DOHH2 (cell line): Measurements from ENCODE around the gene SLC6A1.

Experiments
- H3F3A ChIP-seq: fragments of 200-600 bp; sonication (generic), shearing (Covaris generic); 2 replicates; pipeline ENCODE4 v1.6.0; 2016; ENCODE audit warnings: antibody characterized with exemption, mild to moderate bottlenecking; ENCODE audit not compliant: control insufficient read depth, insufficient read depth
- H3K27ac ChIP-seq: fragments of 200-600 bp; sonication (generic); 2 replicates; pipeline ENCODE4 v1.5.1; 2014; ENCODE audit warnings: low read depth, mild to moderate bottlenecking, low read length, moderate library complexity
- H3K27me3 ChIP-seq: fragments of 200-600 bp; sonication (generic); 2 replicates; pipeline ENCODE4 v1.6.1; 2014; ENCODE audit warnings: mild to moderate bottlenecking, low read length, mixed read lengths; ENCODE audit not compliant: control insufficient read depth
- H3K36me3 ChIP-seq: fragments of 200-600 bp; sonication (generic); 2 replicates; pipeline ENCODE4 v1.6.1; 2014; ENCODE audit warnings: mild to moderate bottlenecking, low read length, moderate library complexity, mixed read lengths; ENCODE audit not compliant: control insufficient read depth
- H3K4me1 ChIP-seq: fragments of 200-600 bp; sonication (generic); 2 replicates; pipeline ENCODE4 v1.6.1; 2014; ENCODE audit warnings: mild to moderate bottlenecking, low read length, mixed read lengths; ENCODE audit not compliant: control insufficient read depth
- H3K4me2 ChIP-seq: fragments of 200-600 bp; sonication (generic); 2 replicates; pipeline ENCODE4 v1.6.0; 2014; ENCODE audit warnings: mild to moderate bottlenecking, low read length, moderate library complexity
- H3K4me3 ChIP-seq: fragments of 200-600 bp; sonication (generic); 2 replicates; pipeline ENCODE4 v1.5.1; 2014; ENCODE audit warnings: mild to moderate bottlenecking, low read length, mixed read lengths
- H3K79me2 ChIP-seq: fragments of 200-600 bp; sonication (generic); 2 replicates; pipeline ENCODE4 v1.6.1; 2014; ENCODE audit warnings: mild to moderate bottlenecking, low read length, mixed read lengths; ENCODE audit not compliant: control insufficient read depth
- H3K9me2 ChIP-seq: fragments of 200-600 bp; sonication (generic); replicated peaks from 2 replicates; pipeline ENCODE4 v1.6.1; 2014; ENCODE audit warnings: mild to moderate bottlenecking, low read length, mixed read lengths; ENCODE audit not compliant: control insufficient read depth
- H3K9me3 ChIP-seq: fragments of 200-600 bp; sonication (generic); 2 replicates; pipeline ENCODE4 v1.6.1; 2014; ENCODE audit warnings: antibody characterized with exemption, low read length, mixed read lengths; ENCODE audit not compliant: control insufficient read depth, insufficient read depth
- H4K20me1 ChIP-seq: fragments of 200-600 bp; sonication (generic); 2 replicates; pipeline ENCODE4 v1.6.0; 2014; ENCODE audit warnings: low read depth, mild to moderate bottlenecking, antibody characterized with exemption, low read length, moderate library complexity; ENCODE audit not compliant: control insufficient read depth, insufficient read depth
- CTCF ChIP-seq: fragments of 200-600 bp; sonication (generic); IDR thresholded peaks from one replicate; pipeline ENCODE4 v1.5.1; 2014; ENCODE audit warnings: antibody characterized with exemption, mild to moderate bottlenecking, low read depth, low read length; ENCODE audit not compliant: poor library complexity, severe bottlenecking
- EZH2phosphoT487 ChIP-seq: fragments of 200-600 bp; sonication (generic); IDR thresholded peaks from 2 replicates; pipeline ENCODE4 v1.6.1; 2017; ENCODE audit warnings: borderline replicate concordance, mild to moderate bottlenecking, antibody characterized with exemption, low read length, moderate library complexity, mixed read lengths

Gene SLC6A1

DNA sequence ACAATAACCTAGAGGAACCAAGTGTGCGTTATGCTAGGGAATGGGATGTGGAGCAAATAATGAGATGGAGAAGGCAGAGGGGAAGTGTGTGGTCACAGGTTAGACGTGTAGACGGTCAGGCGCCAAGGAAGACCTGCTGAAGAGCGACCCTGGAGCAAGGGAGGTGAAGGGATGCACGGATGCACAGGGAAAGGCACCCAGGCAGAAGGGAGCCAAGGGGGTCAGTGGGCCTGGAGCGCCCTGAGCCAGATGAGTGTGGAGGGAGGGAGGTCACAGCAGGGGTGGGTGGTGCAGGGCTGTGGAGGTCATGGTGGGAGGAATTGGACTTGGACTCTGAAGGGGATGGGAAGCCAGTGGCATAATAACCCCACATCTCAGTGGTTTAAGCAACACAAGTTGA, 70.2 kb downstream of the SLC6A1 start:
- no peaks in the 10 kb centered on the region for H3K9me2 ChIP-seq
- no peak overlapping the region for H3K4me2 ChIP-seq

GRCh38 chr3:11071096-11071755, 78.7 kb downstream of the SLC6A1 start:
- TF ChIP-seq CTCF (no peak), EZH2phosphoT487 (no peak)
- Histone ChIP-seq H3K9me2 (no peaks in the 10 kb centered on the region), H3K9me3 (no peaks in the 10 kb centered on the region), H3K79me2 (no peaks in the 10 kb centered on the region), H3K4me3 (no peak overlapping the region), H3F3A (no peaks in the 10 kb centered on the region), H3K27me3 (no peaks in the 10 kb centered on the region), H3K36me3 (no peaks in the 10 kb centered on the region), H4K20me1 (no peaks in the 10 kb centered on the region), H3K27ac (no peak overlapping the region), H3K4me2 (no peak overlapping the region), H3K4me1 (no peaks in the 10 kb centered on the region)

More for the DNA sequence above, 70.2 kb downstream of the SLC6A1 start:
- Histone ChIP-seq H3K36me3 (no peaks in the 10 kb centered on the region), H3K27ac (no peak overlapping the region), H4K20me1 (no peaks in the 10 kb centered on the region), H3K9me3 (peaks cover 9% of the 10 kb centered on the region; the same call in 1 of the 2 replicates), H3K27me3 (no peaks in the 10 kb centered on the region), H3K79me2 (no peaks in the 10 kb centered on the region), H3K4me1 (no peaks in the 10 kb centered on the region), H3K4me3 (no peak overlapping the region), H3F3A (no peaks in the 10 kb centered on the region)
- no peak for TF ChIP-seq CTCF
- TF ChIP-seq EZH2phosphoT487: no peak

DNA sequence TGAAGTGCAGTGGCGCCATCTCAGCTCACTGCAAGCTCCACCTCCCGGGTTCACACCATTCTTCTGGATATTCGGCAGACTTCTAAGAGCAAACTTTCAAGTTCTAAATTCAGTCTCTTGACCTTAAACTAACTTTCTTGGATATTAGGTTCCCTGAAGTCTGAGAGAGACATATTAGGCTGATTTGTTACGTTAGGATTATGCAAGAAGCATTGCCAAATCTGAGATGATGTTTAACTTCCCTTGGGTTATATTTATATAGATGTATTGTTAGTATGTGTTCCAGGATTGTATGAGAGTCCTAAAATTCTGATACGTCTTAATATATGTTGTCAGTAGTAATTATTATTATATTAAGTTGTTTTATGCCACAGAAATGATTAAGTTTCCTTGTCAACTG, 80.1 kb downstream of the SLC6A1 start:
- Histone ChIP-seq H3K9me3 (no peaks in the 10 kb centered on the region), H3K9me2 (no peaks in the 10 kb centered on the region), H3K4me3 (no peak overlapping the region), H3K4me1 (no peaks in the 10 kb centered on the region), H4K20me1 (no peaks in the 10 kb centered on the region), H3K79me2 (no peaks in the 10 kb centered on the region), H3K27ac (no peak overlapping the region), H3K36me3 (no peaks in the 10 kb centered on the region), H3F3A (no peaks in the 10 kb centered on the region), H3K27me3 (no peaks in the 10 kb centered on the region), H3K4me2 (no peak overlapping the region)
- TF ChIP-seq EZH2phosphoT487: no peak
- TF ChIP-seq CTCF: no peak
